CD14-positive monocyte (primary cell): Measurements from ENCODE around the gene CCDC93. TPM values are rescaled to one million over a fixed set of nuclear protein-coding genes. Genes with fewer than 3 reads are reported as not detected.
A peak's percentile ranks its signal among the peaks of the same experiment; 100 is the strongest.

Experiments used
- DNase-seq, 3 donors: peaks; one replicate each; pipeline ENCODE4 v3.0.0-alpha.2; 2011 to 2022
- H2AFZ ChIP-seq: 2 replicates; pipeline ENCODE4 v1.6.0; 2012; ENCODE audit warnings: mild to moderate bottlenecking, low read depth, low read length, inconsistent platforms; ENCODE audit not compliant: insufficient read depth, poor library complexity, severe bottlenecking
- H3K27ac ChIP-seq, 2 donors: 1 replicate in 1 of 2; 2 replicates in 1 of 2; pipeline ENCODE4 v1.5.1; 2012 to 2013; ENCODE audit warnings: low read length in 2 of 2, control low read depth in 1 of 2, inconsistent platforms in 1 of 2, low read depth in 1 of 2, mild to moderate bottlenecking in 1 of 2
- H3K27me3 ChIP-seq, 2 donors: one replicate each; pipeline versions ENCODE4 v1.6.0 to v1.6.1; 2011 to 2013; ENCODE audit warnings: low read length in 2 of 2; ENCODE audit not compliant: control insufficient read depth in 2 of 2, insufficient read depth in 2 of 2
- H3K36me3 ChIP-seq, 2 donors: replicated peaks in 1 of 2; 1 replicate in 1 of 2; 2 replicates in 1 of 2; pipeline versions ENCODE4 v1.5.1 to v1.6.1; 2012 to 2013; ENCODE audit warnings: low read length in 2 of 2, control low read depth in 1 of 2, inconsistent platforms in 1 of 2, mild to moderate bottlenecking in 1 of 2; ENCODE audit not compliant: insufficient read depth in 2 of 2, control insufficient read depth in 1 of 2
- H3K4me1 ChIP-seq, 2 donors: 1 replicate in 1 of 2; 2 replicates in 1 of 2; pipeline versions ENCODE4 v1.5.1 to v1.6.1; 2012 to 2013; ENCODE audit warnings: low read length in 2 of 2, control low read depth in 1 of 2, inconsistent platforms in 1 of 2, mild to moderate bottlenecking in 1 of 2, moderate library complexity in 1 of 2; ENCODE audit not compliant: insufficient read depth in 2 of 2, control insufficient read depth in 1 of 2
- H3K4me2 ChIP-seq: replicated peaks from 2 replicates; pipeline ENCODE3; 2012; ENCODE audit warnings: low read length, moderate library complexity, mild to moderate bottlenecking; ENCODE audit not compliant: poor library complexity, severe bottlenecking; ENCODE audit errors: extremely low read depth
- H3K4me3 ChIP-seq, 3 experiments: fragments of 200-600 bp in 1 of 3; sonication (generic) in 1 of 3; replicated peaks in 1 of 3; 1 replicate in 2 of 3; 2 replicates in 1 of 3; pipeline ENCODE4 v1.5.1; 2011 to 2013; ENCODE audit warnings: low read length in 3 of 3, mild to moderate bottlenecking in 3 of 3, control low read depth in 2 of 3, low read depth in 2 of 3, inconsistent platforms in 1 of 3, moderate library complexity in 1 of 3
- H3K79me2 ChIP-seq: 2 replicates; pipeline ENCODE4 v1.6.0; 2012; ENCODE audit warnings: mild to moderate bottlenecking, control low read depth, inconsistent platforms, low read length, moderate library complexity; ENCODE audit not compliant: insufficient read depth
- H3K9ac ChIP-seq: 2 replicates; pipeline ENCODE4 v1.6.0; 2017; ENCODE audit warnings: low read length, mild to moderate bottlenecking; ENCODE audit not compliant: insufficient read depth, poor library complexity, severe bottlenecking
- H3K9me3 ChIP-seq, 2 donors: replicated peaks in 1 of 2; 1 replicate in 1 of 2; 2 replicates in 1 of 2; pipeline versions ENCODE4 v1.5.1 to v1.6.1; 2012 to 2013; ENCODE audit warnings: low read length in 2 of 2, control low read depth in 1 of 2; ENCODE audit not compliant: control insufficient read depth in 1 of 2, insufficient read depth in 1 of 2
- H4K20me1 ChIP-seq: 2 replicates; pipeline ENCODE4 v1.6.0; 2012; ENCODE audit warnings: mild to moderate bottlenecking, low read length, control low read depth, moderate library complexity; ENCODE audit not compliant: insufficient read depth
- H3K27ac Mint-ChIP-seq, 7 donors: one replicate each; pipeline ENCODE4 v1.8.0; 2020; ENCODE audit warnings: mild to moderate bottlenecking in 7 of 7, mixed read lengths in 7 of 7, moderate library complexity in 6 of 7, inconsistent platforms in 2 of 7
- H3K27me3 Mint-ChIP-seq, 3 donors: one replicate each; pipeline ENCODE4 v1.8.0; 2021 to 2022; ENCODE audit warnings: low read depth in 3 of 3, mild to moderate bottlenecking in 3 of 3, mixed read lengths in 3 of 3, moderate library complexity in 3 of 3, inconsistent platforms in 1 of 3
- H3K36me3 Mint-ChIP-seq, 2 donors: one replicate each; pipeline ENCODE4 v1.8.0; 2020; ENCODE audit warnings: mixed read lengths in 2 of 2, inconsistent platforms in 1 of 2, mild to moderate bottlenecking in 1 of 2
- H3K4me1 Mint-ChIP-seq: one replicate; pipeline ENCODE4 v1.8.0; 2020; ENCODE audit warnings: mild to moderate bottlenecking, mixed read lengths
- H3K4me3 Mint-ChIP-seq, 2 donors: one replicate each; pipeline ENCODE4 v1.8.0; 2020; ENCODE audit warnings: mild to moderate bottlenecking in 2 of 2, mixed read lengths in 2 of 2, moderate library complexity in 1 of 2
- H3K9me3 Mint-ChIP-seq, 7 donors: one replicate each; pipeline ENCODE4 v1.8.0; 2020 to 2022; ENCODE audit warnings: mixed read lengths in 7 of 7, mild to moderate bottlenecking in 6 of 7, moderate library complexity in 6 of 7, inconsistent platforms in 2 of 7
- WGBS: methylation state at CpG from one replicate; pipeline ENCODE4 v1.1.5; 2013; ENCODE audit warnings: missing lambda C conversion rate; ENCODE audit not compliant: insufficient coverage; 5-methylcytosine and 5-hydroxymethylcytosine counted together
- intact Hi-C, 2 donors: fragments of 100-400 bp; cut with micrococcal nuclease; formaldehyde crosslinking; loops; one replicate each; pipeline versions ENCODE4 v1.15.0 to v1.15.1; 2023
- polyA plus RNA-seq, 3 donors: library from polyadenylated mRNA; depleted of rRNA in 1 of 3; unstranded in 2 of 3; stranded (reverse) in 1 of 3; fragments of 300-500 nt in 2 of 3; fragments of >200 nt in 1 of 3; fragmentation: Illumina TruSeq in 2 of 3; gene quantifications; 1 replicate in 2 of 3; 2 replicates in 1 of 3; pipeline ENCODE4 v1.2.3, GENCODE V29; 2012 to 2021
- TF ChIP-seq, protein P1 (sequence below): fragments of 200-600 bp; IDR thresholded peaks from one replicate; pipeline ENCODE4 v1.8.0; 2022; ENCODE audit warnings: antibody characterized with exemption, mild to moderate bottlenecking

The CCDC93 gene
- polyA plus RNA-seq, 3 donors, result 2.5 to 20.7 (median 5.8) TPM

DNA sequence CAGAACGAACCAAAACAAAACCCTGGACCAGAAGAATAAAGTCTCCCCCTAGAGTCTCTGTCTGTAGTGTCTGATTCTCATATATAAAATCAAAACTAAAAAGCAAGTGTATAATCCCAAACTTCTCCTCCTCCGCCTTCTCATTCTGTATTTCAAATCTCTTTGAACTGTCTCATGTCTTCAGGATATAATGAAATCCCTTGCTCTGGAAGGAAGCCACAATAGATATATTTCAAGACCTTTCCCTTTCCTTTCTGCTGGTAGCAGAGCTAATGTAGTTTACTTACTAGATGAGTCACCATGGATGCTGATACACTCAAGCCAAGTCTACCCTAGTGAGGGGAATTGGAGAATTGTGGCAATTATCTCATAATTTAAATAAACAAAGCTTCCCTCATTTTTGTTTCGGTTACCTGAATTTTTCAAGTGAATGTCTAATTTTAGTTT is 33.5 kb upstream of the CCDC93 start:
- Mint-ChIP-seq H3K4me1 (peaks cover 24% of the 10 kb centered on the region), H3K9me3 (no peaks in the 10 kb centered on the region), H3K27me3 (peaks cover 12 to 16% (median 14%) of the 10 kb centered on the region in 3 donors), H3K27ac (no peak overlapping the region), H3K36me3 (no peaks in the 10 kb centered on the region), H3K4me3 (no peak overlapping the region)
- Histone ChIP-seq H3K79me2 (no peaks in the 10 kb centered on the region), H3K4me2 (no peak overlapping the region), H3K4me1 (peaks cover 15 to 25% of the 10 kb centered on the region in 2 donors), H3K9me3 (no peaks in the 10 kb centered on the region), H3K4me3 (no peak overlapping the region), H2AFZ (no peak overlapping the region), H4K20me1 (no peaks in the 10 kb centered on the region), H3K9ac (no peak overlapping the region), H3K36me3 (no peaks in the 10 kb centered on the region), H3K27ac (no peak overlapping the region), H3K27me3 (no peaks in the 10 kb centered on the region)
- no CpG with 5 or more reads among the region's 3 CpGs for WGBS
- peak in 1 of 3 donors; percentile 7 for DNase-seq
- intact Hi-C loops, result loop anchor here (2.0 to 10.0 kb wide), 2 partner anchors 13 to 807 kb away; no protein-coding TSS in a partner anchor
- TF ChIP-seq, protein P1, sequence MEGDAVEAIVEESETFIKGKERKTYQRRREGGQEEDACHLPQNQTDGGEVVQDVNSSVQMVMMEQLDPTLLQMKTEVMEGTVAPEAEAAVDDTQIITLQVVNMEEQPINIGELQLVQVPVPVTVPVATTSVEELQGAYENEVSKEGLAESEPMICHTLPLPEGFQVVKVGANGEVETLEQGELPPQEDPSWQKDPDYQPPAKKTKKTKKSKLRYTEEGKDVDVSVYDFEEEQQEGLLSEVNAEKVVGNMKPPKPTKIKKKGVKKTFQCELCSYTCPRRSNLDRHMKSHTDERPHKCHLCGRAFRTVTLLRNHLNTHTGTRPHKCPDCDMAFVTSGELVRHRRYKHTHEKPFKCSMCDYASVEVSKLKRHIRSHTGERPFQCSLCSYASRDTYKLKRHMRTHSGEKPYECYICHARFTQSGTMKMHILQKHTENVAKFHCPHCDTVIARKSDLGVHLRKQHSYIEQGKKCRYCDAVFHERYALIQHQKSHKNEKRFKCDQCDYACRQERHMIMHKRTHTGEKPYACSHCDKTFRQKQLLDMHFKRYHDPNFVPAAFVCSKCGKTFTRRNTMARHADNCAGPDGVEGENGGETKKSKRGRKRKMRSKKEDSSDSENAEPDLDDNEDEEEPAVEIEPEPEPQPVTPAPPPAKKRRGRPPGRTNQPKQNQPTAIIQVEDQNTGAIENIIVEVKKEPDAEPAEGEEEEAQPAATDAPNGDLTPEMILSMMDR, result no peak

DNA sequence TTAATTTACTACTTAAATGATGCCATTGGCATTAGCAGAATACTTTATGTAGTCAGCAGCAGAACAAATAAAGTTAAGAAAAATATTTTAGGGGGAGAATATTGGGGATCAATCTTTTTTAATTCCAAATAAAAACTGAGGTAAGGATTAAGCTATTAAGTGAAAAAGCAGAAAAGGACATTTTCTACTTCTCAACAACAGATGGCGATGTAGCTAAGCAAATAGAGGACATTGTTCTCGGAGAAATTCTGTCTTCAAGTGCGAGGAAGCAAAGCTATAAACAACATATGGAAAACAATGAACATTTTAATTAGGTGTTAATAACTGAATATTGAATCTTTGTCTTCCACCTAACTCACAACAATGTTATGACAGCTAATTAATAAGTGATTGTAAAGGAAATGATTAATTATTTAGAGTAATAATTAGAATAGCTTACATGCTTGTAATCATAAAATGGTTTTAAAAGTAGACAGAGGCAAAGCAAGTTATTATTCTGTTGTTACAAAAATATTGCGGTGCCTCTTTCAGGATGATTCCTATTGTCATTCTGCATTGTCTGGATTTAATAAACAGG is 32.9 kb upstream of the CCDC93 start:
- Histone ChIP-seq H3K36me3 (no peaks in the 10 kb centered on the region), H3K4me2 (no peak overlapping the region), H4K20me1 (no peaks in the 10 kb centered on the region), H3K27me3 (no peaks in the 10 kb centered on the region), H3K27ac (no peak overlapping the region), H3K9ac (no peak overlapping the region), H3K9me3 (no peaks in the 10 kb centered on the region), H3K79me2 (no peaks in the 10 kb centered on the region), H3K4me3 (no peak overlapping the region), H2AFZ (no peak overlapping the region), H3K4me1 (peaks cover 15 to 25% of the 10 kb centered on the region in 2 donors)
- TF ChIP-seq, protein P1, result peak; percentile 80
- Mint-ChIP-seq H3K4me1 (peaks cover 24% of the 10 kb centered on the region), H3K9me3 (no peaks in the 10 kb centered on the region), H3K27me3 (peaks cover 13 to 18% (median 16%) of the 10 kb centered on the region in 3 donors), H3K27ac (no peak overlapping the region), H3K36me3 (no peaks in the 10 kb centered on the region), H3K4me3 (no peak overlapping the region)
- WGBS, result no CpG with 5 or more reads among the region's 4 CpGs
- intact Hi-C loops, result loop anchor here (2.0 to 10.0 kb wide), 2 partner anchors 14 to 808 kb away; no protein-coding TSS in a partner anchor
- DNase-seq, result peak; percentile 33 to 66 (median 42)
